Measurements from ENCODE around the gene KNDC1.

KNDC1 gene

GRCh38 chr10:133157662-133158436 is 2.2 kb upstream of the KNDC1 start:
- no peak for DNase-seq (ENCODE audit: low spot score)
- H3K14ac ChIP-seq (ENCODE audit: low read length) = no peak overlapping the region
- peak overlapping the region; percentile 97 for H2BK12ac ChIP-seq (ENCODE audit: low read length)
- no peak overlapping the region for H3K4ac ChIP-seq (ENCODE audit: low read length)
- H2BK15ac ChIP-seq (ENCODE audit: low read length) = peak overlapping the region; percentile 93
- no peak overlapping the region for H2AFZ ChIP-seq (ENCODE audit: low read length)
- H3K27me3 ChIP-seq (ENCODE audit: control insufficient read depth in 3 of 3, insufficient read depth in 3 of 3, low read depth in 1 of 3, low read length in 3 of 3) = peaks cover 0 to 4% (median 2%) of the 10 kb centered on the region in 3 experiments
- no peak overlapping the region for H3K23ac ChIP-seq (ENCODE audit: low read depth, low read length, poor library complexity)
- peaks cover 8% of the 10 kb centered on the region for H3K79me1 ChIP-seq (ENCODE audit: low read depth, low read length)
- H4K8ac ChIP-seq (ENCODE audit: low read depth, low read length) = no peak overlapping the region
- H4K91ac ChIP-seq (ENCODE audit: low read depth, low read length, poor library complexity) = no peak overlapping the region
- peaks cover 15 to 19% of the 10 kb centered on the region in 2 donors for H3K4me1 ChIP-seq (ENCODE audit: control insufficient read depth in 2 of 2, insufficient read depth in 1 of 2, low read depth in 1 of 2, low read length in 2 of 2)
- H3K27ac ChIP-seq (replicated peaks; ENCODE audit: low read length) = no peak overlapping the region
- H3K9ac ChIP-seq (ENCODE audit: low read depth, low read length, poor library complexity) = peak overlapping the region; percentile 3
- no peaks in the 10 kb centered on the region for H3K9me3 ChIP-seq (replicated peaks in 1 of 2; ENCODE audit: control insufficient read depth in 2 of 2, insufficient read depth in 1 of 2, low read depth in 1 of 2, low read length in 2 of 2)
- H3K18ac ChIP-seq (ENCODE audit: low read length) = peak overlapping the region; percentile 74
- no peak overlapping the region for H3K4me2 ChIP-seq (ENCODE audit: insufficient read depth, low read length, poor library complexity, severe bottlenecking)
- H2BK5ac ChIP-seq (ENCODE audit: low read length) = peak overlapping the region; percentile 87
- peaks cover 0 to 2% of the 10 kb centered on the region in 2 donors for H3K36me3 ChIP-seq (replicated peaks in 1 of 2; ENCODE audit: control insufficient read depth in 2 of 2, insufficient read depth in 2 of 2, low read length in 2 of 2)
- peak overlapping the region; percentile 50 for H2BK120ac ChIP-seq (ENCODE audit: low read depth, low read length)
- no peak overlapping the region for H3K4me3 ChIP-seq (ENCODE audit: low read length in 2 of 2)
- WGBS, 2 donors (ENCODE audit: extremely low coverage in 2 of 2, insufficient read length in 2 of 2, insufficient replicate concordance in 1 of 2) = no CpG with 5 or more reads among the region's 34 CpGs
- peak overlapping the region; percentile 97 for H2AK5ac ChIP-seq (ENCODE audit: low read depth, low read length)

GRCh38 chr10:133158437-133158755 is 1.6 kb upstream of the KNDC1 start:
- H2AFZ ChIP-seq (ENCODE audit: low read length) = no peak overlapping the region
- peak overlapping the region; percentile 41 for H2BK15ac ChIP-seq (ENCODE audit: low read length)
- no peak overlapping the region for H3K9ac ChIP-seq (ENCODE audit: low read depth, low read length, poor library complexity)
- H3K36me3 ChIP-seq (replicated peaks in 1 of 2; ENCODE audit: control insufficient read depth in 2 of 2, insufficient read depth in 2 of 2, low read length in 2 of 2) = peaks cover 0 to 4% of the 10 kb centered on the region in 2 donors
- H3K14ac ChIP-seq (ENCODE audit: low read length) = peak overlapping the region; percentile 94
- peak overlapping the region; percentile 94 for H2BK12ac ChIP-seq (ENCODE audit: low read length)
- H3K4me3 ChIP-seq (ENCODE audit: low read length in 2 of 2) = no peak overlapping the region
- no peak overlapping the region for H4K8ac ChIP-seq (ENCODE audit: low read depth, low read length)
- no peak overlapping the region for H3K4me2 ChIP-seq (ENCODE audit: insufficient read depth, low read length, poor library complexity, severe bottlenecking)
- peaks cover 8% of the 10 kb centered on the region for H3K79me1 ChIP-seq (ENCODE audit: low read depth, low read length)
- no peak for DNase-seq (ENCODE audit: low spot score)
- peak overlapping the region; percentile 48 for H3K18ac ChIP-seq (ENCODE audit: low read length)
- no peak overlapping the region for H3K23ac ChIP-seq (ENCODE audit: low read depth, low read length, poor library complexity)
- no peak overlapping the region for H3K4ac ChIP-seq (ENCODE audit: low read length)
- H2BK5ac ChIP-seq (ENCODE audit: low read length) = peak overlapping the region; percentile 77
- H3K27me3 ChIP-seq (ENCODE audit: control insufficient read depth in 3 of 3, insufficient read depth in 3 of 3, low read depth in 1 of 3, low read length in 3 of 3) = peaks cover 0 to 4% (median 2%) of the 10 kb centered on the region in 3 experiments
- no CpG with 5 or more reads among the region's 12 CpGs for WGBS, 2 donors (ENCODE audit: extremely low coverage in 2 of 2, insufficient read length in 2 of 2, insufficient replicate concordance in 1 of 2)
- H3K9me3 ChIP-seq (replicated peaks in 1 of 2; ENCODE audit: control insufficient read depth in 2 of 2, insufficient read depth in 1 of 2, low read depth in 1 of 2, low read length in 2 of 2) = no peaks in the 10 kb centered on the region
- peak overlapping the region; percentile 50 for H2BK120ac ChIP-seq (ENCODE audit: low read depth, low read length)
- H3K4me1 ChIP-seq (ENCODE audit: control insufficient read depth in 2 of 2, insufficient read depth in 1 of 2, low read depth in 1 of 2, low read length in 2 of 2) = peaks cover 15 to 19% of the 10 kb centered on the region in 2 donors
- H2AK5ac ChIP-seq (ENCODE audit: low read depth, low read length) = peak overlapping the region; percentile 97
- peak overlapping the region; percentile 33 for H3K27ac ChIP-seq (replicated peaks; ENCODE audit: low read length)
- H4K91ac ChIP-seq (ENCODE audit: low read depth, low read length, poor library complexity) = no peak overlapping the region

- no peak overlapping the region for H3K4me3 ChIP-seq (ENCODE audit: low read length in 2 of 2)
- H3K9me3 ChIP-seq (replicated peaks in 1 of 2; ENCODE audit: control insufficient read depth in 2 of 2, insufficient read depth in 1 of 2, low read depth in 1 of 2, low read length in 2 of 2) = no peaks in the 10 kb centered on the region
- H2AK5ac ChIP-seq (ENCODE audit: low read depth, low read length) = peak overlapping the region; percentile 97
- H4K8ac ChIP-seq (ENCODE audit: low read depth, low read length) = no peak overlapping the region
- H3K4me2 ChIP-seq (ENCODE audit: insufficient read depth, low read length, poor library complexity, severe bottlenecking) = no peak overlapping the region
- peak overlapping the region; percentile 94 for H3K14ac ChIP-seq (ENCODE audit: low read length)
- no peak overlapping the region for H3K9ac ChIP-seq (ENCODE audit: low read depth, low read length, poor library complexity)
- H3K36me3 ChIP-seq (replicated peaks in 1 of 2; ENCODE audit: control insufficient read depth in 2 of 2, insufficient read depth in 2 of 2, low read length in 2 of 2) = peaks cover 0 to 4% of the 10 kb centered on the region in 2 donors
- H4K91ac ChIP-seq (ENCODE audit: low read depth, low read length, poor library complexity) = no peak overlapping the region
- peak overlapping the region; percentile 33 for H3K27ac ChIP-seq (replicated peaks; ENCODE audit: low read length)
- no peak overlapping the region for H3K4ac ChIP-seq (ENCODE audit: low read length)
- peak overlapping the region; percentile 77 for H2BK5ac ChIP-seq (ENCODE audit: low read length)
- H3K23ac ChIP-seq (ENCODE audit: low read depth, low read length, poor library complexity) = no peak overlapping the region
- peaks cover 0 to 4% (median 2%) of the 10 kb centered on the region in 3 experiments for H3K27me3 ChIP-seq (ENCODE audit: control insufficient read depth in 3 of 3, insufficient read depth in 3 of 3, low read depth in 1 of 3, low read length in 3 of 3)
- peak overlapping the region; percentile 41 for H2BK15ac ChIP-seq (ENCODE audit: low read length)
- no CpG with 5 or more reads among the region's 23 CpGs for WGBS, 2 donors (ENCODE audit: extremely low coverage in 2 of 2, insufficient read length in 2 of 2, insufficient replicate concordance in 1 of 2)
- H3K4me1 ChIP-seq (ENCODE audit: control insufficient read depth in 2 of 2, insufficient read depth in 1 of 2, low read depth in 1 of 2, low read length in 2 of 2) = peaks cover 15 to 19% of the 10 kb centered on the region in 2 donors
- peak overlapping the region; percentile 69 for H2AFZ ChIP-seq (ENCODE audit: low read length)
- no peak for DNase-seq (ENCODE audit: low spot score)
- peaks cover 8% of the 10 kb centered on the region for H3K79me1 ChIP-seq (ENCODE audit: low read depth, low read length)
- peak overlapping the region; percentile 94 for H2BK12ac ChIP-seq (ENCODE audit: low read length)
- H2BK120ac ChIP-seq (ENCODE audit: low read depth, low read length) = peak overlapping the region; percentile 50
- H3K18ac ChIP-seq (ENCODE audit: low read length) = peak overlapping the region; percentile 89
These were observed 1.0 kb upstream of the KNDC1 start for GRCh38 chr10:133158756-133159610.

- no peak overlapping the region for H3K4me3 ChIP-seq (ENCODE audit: low read length in 2 of 2)
- H3K4me2 ChIP-seq (ENCODE audit: insufficient read depth, low read length, poor library complexity, severe bottlenecking) = peak overlapping the region; percentile 37
- H3K27me3 ChIP-seq (ENCODE audit: control insufficient read depth in 3 of 3, insufficient read depth in 3 of 3, low read depth in 1 of 3, low read length in 3 of 3) = peaks cover 0 to 4% (median 2%) of the 10 kb centered on the region in 3 experiments
- H3K9me3 ChIP-seq (replicated peaks in 1 of 2; ENCODE audit: control insufficient read depth in 2 of 2, insufficient read depth in 1 of 2, low read depth in 1 of 2, low read length in 2 of 2) = no peaks in the 10 kb centered on the region
- no peak overlapping the region for H3K4ac ChIP-seq (ENCODE audit: low read length)
- H3K27ac ChIP-seq (replicated peaks; ENCODE audit: low read length) = peak overlapping the region; percentile 7
- H3K9ac ChIP-seq (ENCODE audit: low read depth, low read length, poor library complexity) = no peak overlapping the region
- H3K36me3 ChIP-seq (replicated peaks in 1 of 2; ENCODE audit: control insufficient read depth in 2 of 2, insufficient read depth in 2 of 2, low read length in 2 of 2) = peaks cover 0 to 4% of the 10 kb centered on the region in 2 donors
- peak overlapping the region; percentile 69 for H2AFZ ChIP-seq (ENCODE audit: low read length)
- H2BK15ac ChIP-seq (ENCODE audit: low read length) = peak overlapping the region; percentile 41
- H3K18ac ChIP-seq (ENCODE audit: low read length) = peak overlapping the region; percentile 91
- H2AK5ac ChIP-seq (ENCODE audit: low read depth, low read length) = peak overlapping the region; percentile 97
- no peak overlapping the region for H2BK120ac ChIP-seq (ENCODE audit: low read depth, low read length)
- no peak overlapping the region for H3K23ac ChIP-seq (ENCODE audit: low read depth, low read length, poor library complexity)
- H3K79me1 ChIP-seq (ENCODE audit: low read depth, low read length) = peaks cover 8% of the 10 kb centered on the region
- no peak overlapping the region for H4K8ac ChIP-seq (ENCODE audit: low read depth, low read length)
- H2BK12ac ChIP-seq (ENCODE audit: low read length) = no peak overlapping the region
- DNase-seq (ENCODE audit: low spot score) = no peak
- peaks cover 15 to 17% of the 10 kb centered on the region in 2 donors for H3K4me1 ChIP-seq (ENCODE audit: control insufficient read depth in 2 of 2, insufficient read depth in 1 of 2, low read depth in 1 of 2, low read length in 2 of 2)
- no peak overlapping the region for H3K14ac ChIP-seq (ENCODE audit: low read length)
- WGBS, 2 donors (ENCODE audit: extremely low coverage in 2 of 2, insufficient read length in 2 of 2, insufficient replicate concordance in 1 of 2) = no CpG with 5 or more reads among the region's 18 CpGs
- H2BK5ac ChIP-seq (ENCODE audit: low read length) = no peak overlapping the region
- H4K91ac ChIP-seq (ENCODE audit: low read depth, low read length, poor library complexity) = no peak overlapping the region
These were observed 439 bp upstream of the KNDC1 start for GRCh38 chr10:133159611-133159949.

All from neuronal stem cell (in vitro differentiated cells).